GM12878 (cell line): Measurements from ENCODE around the gene LRRC40. TPM values are rescaled to one million over a fixed set of nuclear protein-coding genes. Genes with fewer than 3 reads are reported as not detected.

Experiments used
- ATAC-seq: fragments of 200-7000 bp; cut with Tn5 transposase; 3 replicates; pipeline ENCODE4 v1.9.1; 2020; ENCODE audit warnings: mild to moderate bottlenecking, moderate library complexity
- Bru-seq: library from RNA; stranded (reverse); fragments of 400-500 nt; gene quantifications from one replicate; lab custom pipeline; 2021; lab: Mats Ljungman, UMichigan
- BruChase-seq, 2 experiments: library from RNA; stranded (reverse); fragments of 400-500 nt; gene quantifications; one replicate each; lab custom pipeline; 2021; lab: Mats Ljungman, UMichigan
- BruUV-seq: library from RNA; stranded (reverse); fragments of 400-500 nt; replicated peaks from 2 replicates; lab custom pipeline; 2021; lab: Mats Ljungman, UMichigan
- CTCF ChIA-PET: fragments of 300-600 bp; sonication (Branson Sonifier 250); formaldehyde crosslinking; extraction: SDS; loops from one replicate; lab custom pipeline; 2021; ENCODE audit warnings: inconsistent platforms; lab: Yijun Ruan, JAX
- POLR2A ChIA-PET: fragments of 350-600 bp; formaldehyde crosslinking; extraction: SDS; loops from one replicate; lab custom pipeline; 2021; ENCODE audit warnings: inconsistent platforms; lab: Charles Lee
- RAD21 ChIA-PET: fragments of 300-600 bp; sonication (Branson Sonifier 250); formaldehyde crosslinking; loops from one replicate; lab custom pipeline; 2023; ENCODE audit warnings: antibody characterized with exemption; ENCODE audit not compliant: unreplicated experiment; lab: Charles Lee
- SMC1A ChIA-PET: fragments of 300-600 bp; sonication (Branson Sonifier 250); formaldehyde crosslinking; loops from one replicate; lab custom pipeline; 2023; ENCODE audit not compliant: unreplicated experiment, uncharacterized antibody; lab: Charles Lee
- DNase-seq: peaks from one replicate; pipeline ENCODE4 v3.0.0-alpha.2; 2011; ENCODE audit warnings: low read depth, low spot score
- FAIRE-seq: peaks from 3 replicates; lab custom pipeline; 2011; peaks lifted over from hg19 to GRCh38; lab: Jason Lieb, UNC
- H2AFZ ChIP-seq: 2 replicates; pipeline ENCODE4 v1.6.0; 2011; ENCODE audit warnings: low read depth, low read length, control low read depth; ENCODE audit not compliant: control insufficient read depth
- H3K27ac ChIP-seq: 2 replicates; pipeline ENCODE4 v1.5.1; 2011; ENCODE audit warnings: control low read depth; ENCODE audit not compliant: control insufficient read depth, insufficient read depth
- H3K27me3 ChIP-seq, 2 experiments: replicated peaks in 1 of 2; 2 replicates each; pipeline versions ENCODE4 v1.6.0 to v1.6.1; 2011; ENCODE audit warnings: low read length in 1 of 2; ENCODE audit not compliant: control insufficient read depth in 2 of 2, insufficient read depth in 2 of 2
- H3K36me3 ChIP-seq, 2 experiments: 2 replicates each; pipeline ENCODE4 v1.5.1; 2011; ENCODE audit warnings: low read length in 1 of 2; ENCODE audit not compliant: control insufficient read depth in 2 of 2, insufficient read depth in 2 of 2
- H3K4me1 ChIP-seq: 2 replicates; pipeline ENCODE4 v1.6.1; 2011; ENCODE audit warnings: mild to moderate bottlenecking, low read length, moderate library complexity, mixed read lengths; ENCODE audit not compliant: control insufficient read depth, insufficient read depth
- H3K4me2 ChIP-seq: 2 replicates; pipeline ENCODE4 v1.6.0; 2011; ENCODE audit warnings: control low read depth; ENCODE audit not compliant: control insufficient read depth, insufficient read depth
- H3K4me3 ChIP-seq: fragments of 200-600 bp; sonication (generic); 2 replicates; pipeline ENCODE4 v1.5.1; 2016
- H3K79me2 ChIP-seq: 2 replicates; pipeline ENCODE4 v1.6.0; 2011; ENCODE audit warnings: low read length; ENCODE audit not compliant: control insufficient read depth, insufficient read depth
- H3K9ac ChIP-seq: 2 replicates; pipeline ENCODE4 v1.8.0; 2011; ENCODE audit warnings: low read length, control low read depth, mixed read lengths; ENCODE audit not compliant: control insufficient read depth, insufficient read depth
- H3K9me3 ChIP-seq: replicated peaks from 3 replicates; pipeline ENCODE4 v1.5.1; 2011; ENCODE audit warnings: mild to moderate bottlenecking, low read length; ENCODE audit not compliant: control insufficient read depth, insufficient read depth
- H4K20me1 ChIP-seq: 2 replicates; pipeline ENCODE4 v1.6.0; 2011; ENCODE audit not compliant: control insufficient read depth, insufficient read depth
- CBFB ChIP-seq: IDR thresholded peaks from 2 replicates; pipeline ENCODE4 v1.6.1; 2016; ENCODE audit warnings: antibody characterized with exemption, low read depth
- CBX5 ChIP-seq: sonication (generic); IDR thresholded peaks from 2 replicates; pipeline ENCODE4 v1.6.1; 2016; ENCODE audit warnings: low read depth, moderate library complexity, mild to moderate bottlenecking, inconsistent platforms
- CHD4 ChIP-seq: fragments of 200-600 bp; sonication (generic); IDR thresholded peaks from 2 replicates; pipeline ENCODE4 v1.6.1; 2016; ENCODE audit warnings: mild to moderate bottlenecking
- KAT2A ChIP-seq: conservative IDR thresholded peaks from 2 replicates; pipeline ENCODE4 v1.6.1; 2011; ENCODE audit warnings: low read depth, low read length; ENCODE audit not compliant: control insufficient read depth
- LARP7 ChIP-seq: fragments of 450-650 bp; IDR thresholded peaks from 2 replicates; pipeline ENCODE4 v1.6.1; 2017; ENCODE audit warnings: mild to moderate bottlenecking
- NBN ChIP-seq: fragments of 450-650 bp; IDR thresholded peaks from 2 replicates; pipeline ENCODE4 v1.6.1; 2016
- TCF7 ChIP-seq: IDR thresholded peaks from 2 replicates; pipeline ENCODE4 v1.6.1; 2014; ENCODE audit warnings: antibody characterized with exemption, borderline replicate concordance
- WRNIP1 ChIP-seq: IDR thresholded peaks from 2 replicates; pipeline ENCODE4 v1.6.1; 2011; ENCODE audit warnings: low read depth, low read length, improper control_type of control experiment, borderline replicate concordance
- WGBS: methylation state at CpG from one replicate; pipeline ENCODE4 v1.1.6; 2016; ENCODE audit warnings: low lambda C conversion rate; ENCODE audit not compliant: insufficient replicate concordance, insufficient coverage; ENCODE audit errors: missing lambda C conversion rate; 5-methylcytosine and 5-hydroxymethylcytosine counted together
- in situ Hi-C: fragments of 300-500 bp; cut with MboI; formaldehyde crosslinking; loops from 9 replicates; pipeline ENCODE4 v1.14.3; 2018; ENCODE audit warnings: mixed read lengths
- intact Hi-C: fragments of 100-400 bp; cut with micrococcal nuclease; formaldehyde crosslinking; loops from one replicate; pipeline ENCODE4 v1.14.2; 2022; ENCODE audit not compliant: unreplicated experiment
- long read RNA-seq, 2 experiments: library from polyadenylated mRNA; unstranded; transcript quantifications; one replicate each; pipeline ENCODE4 v2.0.0, GENCODE V29; 2019 to 2020
- polyA minus RNA-seq, 3 experiments: library from RNA; depleted of rRNA, polyadenylated mRNA; stranded (reverse); fragments of >200 nt; gene quantifications; 2 replicates each; pipeline ENCODE4 v1.2.3, GENCODE V29; 2011
- polyA plus RNA-seq, 11 experiments: library from polyadenylated mRNA; depleted of rRNA in 4 of 11; unstranded in 6 of 11; stranded (reverse) in 5 of 11; fragments of >200 nt; fragmentation: Nextera tagmentation in 4 of 11; fragmentation: Illumina TruSeq in 1 of 11; extraction: Ambion mirVana in 4 of 11; extraction: Trizol in 1 of 11; gene quantifications; 1 replicate in 1 of 11; 2 replicates in 10 of 11; pipeline versions ENCODE4 v1.2.1 to v1.2.3, GENCODE V29; 2011 to 2016; ENCODE audit warnings: inconsistent platforms in 2 of 11, missing spikeins in 2 of 11, low read depth in 1 of 11
- total RNA-seq, 4 experiments: library from RNA; depleted of rRNA in 3 of 4; stranded (reverse); fragments of >200 nt in 3 of 4; fragmentation: Illumina TruSeq in 1 of 4; extraction: Trizol in 1 of 4; gene quantifications; 2 replicates each; pipeline versions ENCODE4 v1.2.1 to v1.2.3, GENCODE V29; 2013 to 2021
- TF ChIP-seq, protein P1 (sequence below): fragments of 450-650 bp; IDR thresholded peaks from 2 replicates; pipeline ENCODE4 v1.6.1; 2017; ENCODE audit warnings: mild to moderate bottlenecking, low read depth, inconsistent platforms; ENCODE audit not compliant: poor library complexity, severe bottlenecking
- TF ChIP-seq, protein P2 (sequence below): IDR thresholded peaks from 2 replicates; pipeline ENCODE4 v1.6.1; 2011; ENCODE audit warnings: borderline replicate concordance, low read depth, mild to moderate bottlenecking, moderate library complexity, mixed read lengths, low read length; ENCODE audit not compliant: insufficient read depth; ENCODE audit errors: extremely low read length
- TF ChIP-seq, protein P3 (sequence below): IDR thresholded peaks from 2 replicates; pipeline ENCODE4 v1.6.1; 2011; ENCODE audit warnings: low read depth, low read length, improper control_type of control experiment, borderline replicate concordance
- TF ChIP-seq, protein P4 (sequence below): IDR thresholded peaks from 2 replicates; pipeline ENCODE4 v1.6.1; 2012; ENCODE audit warnings: low read depth, low read length, improper control_type of control experiment

Gene LRRC40
- total RNA-seq (2013; cell fraction: nucleolus; rRNA removed): 38.1 and 39.8 TPM in 2 replicates
- total RNA-seq (2014; rRNA removed) (27.5 and 32.5 TPM in 2 replicates), total RNA-seq (2014; rRNA removed; fragmentation: Illumina TruSeq; extraction: Trizol) (39.1 and 39.4 TPM in 2 replicates), total RNA-seq (2021) (21.4 and 22.0 TPM in 2 replicates), polyA plus RNA-seq (2011; rRNA removed) (29.4 and 55.8 TPM in 2 replicates), polyA plus RNA-seq (2014; fragmentation: Illumina TruSeq; extraction: Trizol) (34.2 and 48.0 TPM in 2 replicates), polyA plus RNA-seq (2014; fragmentation: Nextera tagmentation; extraction: Ambion mirVana) (10 to 100 TPM; 26.1 to 44.3 TPM), polyA plus RNA-seq (2014; rRNA removed) (15.7 and 19.5 TPM in 2 replicates), polyA plus RNA-seq (2016; fragmentation: Nextera tagmentation; extraction: Ambion mirVana) (10 to 100 TPM; 32.4 to 34.5 TPM), polyA minus RNA-seq (2011; rRNA and poly(A)+ RNA removed) (12.5 and 14.3 TPM in 2 replicates), Bru-seq, nascent RNA (percentile 83 among the genes with signal in this experiment), BruChase-seq, experiment 1, labeled RNA remaining after a 6-hour chase (percentile 77 among the genes with signal in this experiment), BruChase-seq, experiment 2, labeled RNA remaining after a 2-hour chase (percentile 85 among the genes with signal in this experiment)
- 5.4 TPM for polyA plus RNA-seq (2011; ENCODE audit: low read depth)
- 7.7 and 9.6 TPM in 2 replicates for polyA plus RNA-seq (2011; cell fraction: cytosol; rRNA removed)
- polyA plus RNA-seq (2011; cell fraction: nucleus; rRNA removed): 11.3 and 16.7 TPM in 2 replicates
- polyA plus RNA-seq (2012): 9.2 and 12.6 TPM in 2 replicates
- 8.0 and 8.7 TPM in 2 replicates for polyA minus RNA-seq (2011; cell fraction: cytosol; rRNA and poly(A)+ RNA removed)
- 9.9 and 10.9 TPM in 2 replicates for polyA minus RNA-seq (2011; cell fraction: nucleus; rRNA and poly(A)+ RNA removed)
- long read RNA-seq, experiment 1, transcript LRRC40-201 (15 exons, 2,884 nt): major isoform, 24 of 30 reads
- long read RNA-seq, experiment 1, partial matches to known transcripts: 2 of 30 reads
- long read RNA-seq, experiment 1, other reads (novel, unspliced or antisense): 4 of 30 reads
- long read RNA-seq, experiment 2, transcript LRRC40-201 (15 exons, 2,884 nt): major isoform, 196 of 241 reads
- long read RNA-seq, experiment 2, partial matches to known transcripts: 19 of 241 reads
- long read RNA-seq, experiment 2, other reads (novel, unspliced or antisense): 26 of 241 reads

DNA sequence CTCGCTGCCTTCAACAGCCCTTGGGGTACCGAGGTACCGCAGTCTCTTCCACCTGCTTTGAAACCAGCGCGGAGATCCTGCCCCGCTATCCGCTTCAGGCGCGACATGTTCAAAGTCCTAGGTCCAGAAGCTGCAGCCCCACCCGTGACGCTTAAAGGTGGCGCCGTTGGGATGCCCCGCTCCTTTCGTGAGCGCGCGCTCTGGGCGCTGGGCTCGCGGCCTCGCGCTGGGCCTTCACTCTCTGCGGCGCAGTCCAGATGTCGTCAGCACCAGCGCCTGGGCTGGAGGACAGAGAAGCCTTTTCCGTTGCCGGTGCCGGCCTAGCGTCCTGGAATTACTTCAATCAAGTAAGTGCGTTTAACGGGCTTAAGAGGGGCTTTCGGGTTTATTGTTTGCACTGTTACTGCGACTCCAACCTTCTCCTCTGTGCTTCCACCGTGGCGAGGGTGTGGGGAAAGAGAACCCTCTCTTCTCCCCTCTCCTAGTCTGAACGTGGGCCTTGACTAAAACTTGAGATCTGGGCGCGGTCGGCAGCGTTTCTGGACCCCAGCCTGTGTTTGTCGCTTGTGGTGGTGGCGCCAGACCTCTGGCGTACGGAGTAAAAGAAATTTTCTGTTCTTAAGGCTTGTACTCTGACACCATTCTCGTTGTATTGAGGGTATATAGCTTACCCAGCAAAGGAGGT lies at the start of gene LRRC40:
LRRC40 (minus strand) TSS at position 146 of the 685 bp plus-strand sequence; CDS start at position 107, 39 bp downstream.
- Histone ChIP-seq H3K9me3 (no peaks in the 10 kb centered on the region), H2AFZ (peak within 1 kb of the TSS; percentile 93), H3K27ac (peak within 1 kb of the TSS; percentile 74), H3K36me3 (no peaks in the 10 kb centered on the region; a peak in 1 of 4 replicates), H3K9ac (peak within 1 kb of the TSS; percentile 83), H3K4me3 (peak within 1 kb of the TSS; percentile 83), H4K20me1 (no peaks in the 10 kb centered on the region), H3K4me1 (peaks cover 11% of the 10 kb centered on the region), H3K79me2 (peaks cover 93% of the 10 kb centered on the region), H3K4me2 (peak within 1 kb of the TSS; percentile 52), H3K27me3 (no peaks in the 10 kb centered on the region)
- ATAC-seq (peak; percentile 83), DNase-seq (peak; percentile 84), FAIRE-seq (peak; percentile 90)
- RAD21 ChIA-PET: interaction anchor here (0.7 to 1.3 kb wide), 3 partner anchors 15 to 149 kb away, joined by 3 read pairs; partner anchors contain the start of gene ANKRD13C
- in situ Hi-C loops (no loop called here), intact Hi-C loops (loop anchor here (1.0 to 10.0 kb wide), 4 partner anchors 16 to 875 kb away; partner anchors contain the start of genes ANKRD13C, CTH, SRSF11 and ZRANB2)
- under 1% methylated on average over 47 of the region's 47 CpGs for WGBS
- no TSS peak for BruUV-seq
- SMC1A ChIA-PET: interaction anchor here (0.7 to 1.1 kb wide), 9 partner anchors 9 to 303 kb away, joined by 3 to 7 read pairs (median 3); partner anchors contain the start of gene SRSF11
- CTCF ChIA-PET: interaction anchor here (0.6 to 1.7 kb wide), 6 partner anchors 9 to 205 kb away, joined by 3 to 14 read pairs (median 4); partner anchors contain the start of genes CTH and SRSF11
- POLR2A ChIA-PET: interaction anchor here (0.7 to 3.3 kb wide), 4 partner anchors 11 to 149 kb away, joined by 3 to 21 read pairs (median 4); partner anchors contain the start of genes ANKRD13C and SRSF11
- TF ChIP-seq LARP7 (peak; percentile 48; the same call in 1 of the 2 replicates), CHD4 (no peak), KAT2A (no peak), TCF7 (0 out of 2 replicates have a peak, but pooled peaks have one; percentile 12), NBN (peak; percentile 98), CBFB (peak; percentile 89), WRNIP1 (no peak), CBX5 (peak; percentile 35; the same call in 1 of the 2 replicates)
- TF ChIP-seq, protein P1, sequence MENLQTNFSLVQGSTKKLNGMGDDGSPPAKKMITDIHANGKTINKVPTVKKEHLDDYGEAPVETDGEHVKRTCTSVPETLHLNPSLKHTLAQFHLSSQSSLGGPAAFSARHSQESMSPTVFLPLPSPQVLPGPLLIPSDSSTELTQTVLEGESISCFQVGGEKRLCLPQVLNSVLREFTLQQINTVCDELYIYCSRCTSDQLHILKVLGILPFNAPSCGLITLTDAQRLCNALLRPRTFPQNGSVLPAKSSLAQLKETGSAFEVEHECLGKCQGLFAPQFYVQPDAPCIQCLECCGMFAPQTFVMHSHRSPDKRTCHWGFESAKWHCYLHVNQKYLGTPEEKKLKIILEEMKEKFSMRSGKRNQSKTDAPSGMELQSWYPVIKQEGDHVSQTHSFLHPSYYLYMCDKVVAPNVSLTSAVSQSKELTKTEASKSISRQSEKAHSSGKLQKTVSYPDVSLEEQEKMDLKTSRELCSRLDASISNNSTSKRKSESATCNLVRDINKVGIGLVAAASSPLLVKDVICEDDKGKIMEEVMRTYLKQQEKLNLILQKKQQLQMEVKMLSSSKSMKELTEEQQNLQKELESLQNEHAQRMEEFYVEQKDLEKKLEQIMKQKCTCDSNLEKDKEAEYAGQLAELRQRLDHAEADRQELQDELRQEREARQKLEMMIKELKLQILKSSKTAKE: no peak
- TF ChIP-seq, protein P2, sequence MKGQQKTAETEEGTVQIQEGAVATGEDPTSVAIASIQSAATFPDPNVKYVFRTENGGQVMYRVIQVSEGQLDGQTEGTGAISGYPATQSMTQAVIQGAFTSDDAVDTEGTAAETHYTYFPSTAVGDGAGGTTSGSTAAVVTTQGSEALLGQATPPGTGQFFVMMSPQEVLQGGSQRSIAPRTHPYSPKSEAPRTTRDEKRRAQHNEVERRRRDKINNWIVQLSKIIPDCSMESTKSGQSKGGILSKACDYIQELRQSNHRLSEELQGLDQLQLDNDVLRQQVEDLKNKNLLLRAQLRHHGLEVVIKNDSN: no peak
- TF ChIP-seq, protein P3, sequence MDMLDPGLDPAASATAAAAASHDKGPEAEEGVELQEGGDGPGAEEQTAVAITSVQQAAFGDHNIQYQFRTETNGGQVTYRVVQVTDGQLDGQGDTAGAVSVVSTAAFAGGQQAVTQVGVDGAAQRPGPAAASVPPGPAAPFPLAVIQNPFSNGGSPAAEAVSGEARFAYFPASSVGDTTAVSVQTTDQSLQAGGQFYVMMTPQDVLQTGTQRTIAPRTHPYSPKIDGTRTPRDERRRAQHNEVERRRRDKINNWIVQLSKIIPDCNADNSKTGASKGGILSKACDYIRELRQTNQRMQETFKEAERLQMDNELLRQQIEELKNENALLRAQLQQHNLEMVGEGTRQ: no peak; the same call in 1 of the 2 replicates
- TF ChIP-seq, protein P4, sequence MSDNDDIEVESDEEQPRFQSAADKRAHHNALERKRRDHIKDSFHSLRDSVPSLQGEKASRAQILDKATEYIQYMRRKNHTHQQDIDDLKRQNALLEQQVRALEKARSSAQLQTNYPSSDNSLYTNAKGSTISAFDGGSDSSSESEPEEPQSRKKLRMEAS: peak; percentile 85
